Activated T-cell treated with anti-CD3 and anti-CD28 coated beads, Interleukin-2, amount 50 U/mL, for 48 hours (primary cell): ENCODE results near the gene PAPPA.

Experiments
- DNase-seq, 2 experiments: peaks; one replicate each; pipeline ENCODE4 v3.0.0-alpha.2; 2020

The PAPPA gene

GRCh38 chr9:116437411-116438370 is 284.1 kb downstream of the PAPPA start:
- no peak for DNase-seq

DNA sequence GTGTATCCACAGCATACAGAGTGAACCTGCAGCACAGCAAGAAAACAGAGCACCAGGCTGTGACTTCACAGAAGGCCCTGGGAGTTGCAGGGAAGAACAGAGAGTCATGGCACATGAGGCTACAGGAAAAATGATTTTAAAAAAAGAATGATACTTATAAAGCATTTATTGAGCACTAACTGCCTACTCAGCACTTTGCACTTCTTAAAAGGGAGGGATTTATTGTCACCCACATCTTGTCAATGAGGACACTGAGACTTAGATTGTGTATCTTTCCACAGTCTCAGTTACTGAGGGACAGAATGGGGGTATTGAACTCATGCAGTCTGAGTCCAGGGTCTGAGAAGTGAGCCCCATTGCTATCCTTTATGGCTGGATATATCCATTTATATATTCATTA is 288.9 kb downstream of the PAPPA start:
- no peak for DNase-seq

DNA sequence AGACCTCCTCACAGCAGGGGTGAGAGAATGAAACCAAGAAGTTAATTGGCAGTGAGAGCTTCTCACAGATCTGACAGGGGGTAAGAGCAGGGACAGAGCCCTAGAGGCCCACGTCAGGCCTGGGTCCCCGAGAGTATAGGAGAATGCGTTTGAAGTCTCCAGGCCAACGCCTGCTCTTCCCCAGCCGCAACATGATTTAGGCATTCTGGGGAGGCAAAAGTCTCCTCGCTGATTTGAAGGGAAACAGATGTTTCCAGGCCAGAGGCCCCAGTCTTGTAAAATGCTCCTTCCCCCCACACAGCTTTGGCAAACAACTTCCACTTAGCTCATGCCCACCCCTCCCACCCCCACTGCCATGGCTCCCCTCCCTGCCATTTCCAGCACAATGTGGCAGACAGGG is 294.3 kb downstream of the PAPPA start:
- no peak for DNase-seq

GRCh38 chr9:116448431-116448830 is 294.8 kb downstream of the PAPPA start:
- DNase-seq: no peak

DNA sequence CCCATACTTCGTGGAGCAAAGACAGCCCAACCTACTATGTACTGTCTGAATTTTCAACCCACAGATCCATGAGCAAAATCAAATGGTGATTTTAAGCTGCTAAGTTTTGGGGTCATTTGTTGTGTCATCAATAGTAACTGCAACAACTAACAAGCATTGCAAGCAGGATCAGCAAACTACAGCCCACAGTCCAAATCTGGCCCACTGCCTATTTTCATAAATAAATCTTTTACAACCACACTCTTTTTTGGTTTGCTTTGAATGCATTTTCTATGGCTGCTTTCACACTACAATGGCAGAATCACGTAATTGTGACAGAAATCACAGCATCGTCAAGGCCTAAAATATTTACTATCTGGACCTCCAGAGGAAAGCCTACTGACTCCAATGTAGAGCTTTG is 296.4 kb downstream of the PAPPA start:
- no peak for DNase-seq

GRCh38 chr9:116450378-116451139 is 297.0 kb downstream of the PAPPA start:
- DNase-seq: no peak

DNA sequence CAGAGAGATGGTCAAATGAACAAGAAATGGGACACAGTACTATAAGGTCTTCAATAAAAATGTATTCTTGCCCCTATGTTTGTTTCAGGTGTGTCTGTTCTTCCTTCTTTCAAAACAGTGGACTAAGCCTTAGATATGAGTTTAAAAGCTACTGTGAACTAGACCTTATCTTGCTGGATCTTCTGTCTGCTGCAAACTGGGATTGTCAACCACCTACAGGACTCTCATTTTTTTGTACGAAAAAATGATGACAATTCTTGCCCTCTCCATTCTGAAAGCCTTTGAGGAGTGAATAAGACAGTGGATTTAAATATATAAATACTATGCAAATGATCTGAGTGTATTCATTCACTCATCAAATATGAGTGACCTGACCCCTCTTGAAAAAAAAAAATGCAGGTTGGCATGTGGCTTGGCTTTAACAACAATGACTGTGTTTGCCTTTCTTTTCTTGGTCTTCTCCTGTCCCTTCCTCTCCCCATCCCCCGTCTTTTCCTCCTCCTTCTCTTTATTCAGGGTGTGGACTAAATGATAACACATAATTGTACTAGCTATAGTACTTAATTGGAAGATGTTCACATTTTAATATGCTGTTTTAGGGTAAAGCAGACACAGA is 298.0 kb downstream of the PAPPA start:
- no peak for DNase-seq
